NOMO-1 (cell line): ENCODE results near the gene APOF.
A peak's percentile ranks its signal among the peaks of the same experiment; 100 is the strongest.
"Not testable (repeated sequence)": the region's sequence is repeated elsewhere in the genome, so short reads cannot be mapped to it uniquely, and the experiment has no call there.

Experiments
- DNase-seq, 2 experiments: peaks; one replicate each; lab custom pipeline; 2025; ENCODE audit not compliant: unreplicated experiment in 2 of 2; lab: John Stamatoyannopoulos, UW

Gene APOF

DNA sequence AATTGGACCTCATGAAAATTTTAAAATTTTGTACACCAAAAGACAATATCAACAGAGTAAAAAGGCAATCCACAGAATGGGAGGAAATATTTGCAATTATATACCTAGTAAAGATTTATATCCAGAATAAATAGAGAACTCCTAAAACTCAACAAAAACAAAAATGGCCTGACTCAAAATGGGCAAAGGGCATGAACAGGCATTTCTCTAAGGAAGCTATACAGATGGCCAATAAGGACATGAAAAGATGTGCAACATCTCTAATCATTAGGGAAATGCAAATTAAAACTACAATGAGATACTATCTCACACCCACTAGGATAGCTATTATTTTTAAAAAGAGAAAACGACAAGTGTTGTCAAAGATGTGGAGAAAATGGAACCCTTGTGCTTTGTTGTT lies 10.9 kb upstream of the APOF start:
- DNase-seq, result no peak

DNA sequence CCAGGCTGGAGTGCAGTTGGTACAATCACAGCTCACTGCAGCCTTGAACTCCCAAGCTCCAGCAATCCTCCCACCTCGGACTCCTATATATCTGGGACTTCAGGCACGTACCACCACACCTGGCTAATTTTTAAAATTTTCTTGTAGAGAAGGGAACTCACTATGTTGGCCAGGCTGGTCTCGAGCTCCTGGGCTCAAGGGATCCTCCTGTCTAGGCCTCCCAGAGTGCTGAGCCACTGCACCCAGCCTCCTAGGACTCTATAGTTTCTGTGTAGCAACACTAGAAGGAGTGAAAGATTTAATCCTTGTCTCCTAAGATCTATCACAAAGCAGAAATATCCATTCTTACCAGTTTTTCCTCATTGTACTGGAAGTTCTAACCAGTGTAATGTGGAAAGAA lies 4.3 kb upstream of the APOF start:
- DNase-seq, result no peak

GRCh38 chr12:56361487-56362129 lies 1.0 kb downstream of the APOF start:
- no peak for DNase-seq

GRCh38 chr12:56359851-56360767 lies 2.5 kb downstream of the APOF start, which contains the start of gene STAT2:
Gene STAT2 (minus strand): TSS chr12:56360107. CDS start chr12:56356571, 3,536 bp downstream.
- DNase-seq, result peak; percentile 99 to 100

GRCh38 chr12:56358836-56359532 lies 3.7 kb downstream of the APOF start:
- DNase-seq, result peak; percentile 68 to 80

- no peak for DNase-seq
These were observed 11.3 kb downstream of the APOF start for GRCh38 chr12:56351325-56351724.

DNA sequence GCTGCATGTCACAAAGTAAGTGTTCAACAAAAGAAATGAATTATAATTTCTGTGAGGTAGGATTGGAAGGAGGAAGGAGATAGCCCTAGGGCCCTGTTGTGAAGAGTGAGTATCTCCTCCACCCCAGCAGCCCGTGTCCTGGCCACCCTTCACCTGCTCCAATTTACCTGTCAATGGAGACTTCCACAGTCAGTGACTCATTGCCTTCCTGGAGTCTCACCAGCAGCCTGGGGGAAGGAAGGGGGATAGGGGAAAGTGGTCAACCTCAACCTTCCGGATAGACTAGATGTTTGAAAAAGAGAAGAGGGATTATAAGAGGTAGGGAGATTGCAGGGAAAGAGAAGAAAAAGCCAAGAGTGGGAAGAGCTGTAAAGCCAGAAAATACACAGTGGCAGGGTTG lies 12.0 kb downstream of the APOF start:
- no peak for DNase-seq

DNA sequence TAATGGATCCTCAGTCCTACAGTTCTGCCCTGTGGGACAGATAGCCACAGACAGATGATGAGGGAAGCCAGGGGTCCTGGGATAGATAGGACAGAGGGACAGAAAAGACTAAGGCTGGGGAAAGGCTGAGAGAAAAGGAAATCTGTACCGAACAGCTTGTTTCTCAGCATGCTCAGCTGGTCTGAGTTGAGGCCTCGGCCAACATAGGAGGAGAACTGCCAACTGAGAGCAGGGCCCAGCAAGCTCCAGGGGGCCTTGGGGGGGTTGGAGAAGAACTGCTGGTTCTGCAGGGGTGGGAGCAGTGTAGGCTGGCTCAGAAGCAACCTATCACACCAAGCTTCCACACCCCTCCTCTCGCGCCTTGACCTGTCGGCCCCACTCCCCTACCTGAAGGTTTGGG lies 13.9 kb downstream of the APOF start:
- DNase-seq, result no peak

GRCh38 chr12:56347255-56347654 lies 15.4 kb downstream of the APOF start:
- not testable (repeated sequence) for DNase-seq

- DNase-seq, result no peak
These were observed 16.0 kb downstream of the APOF start for GRCh38 chr12:56346675-56347074.

DNA sequence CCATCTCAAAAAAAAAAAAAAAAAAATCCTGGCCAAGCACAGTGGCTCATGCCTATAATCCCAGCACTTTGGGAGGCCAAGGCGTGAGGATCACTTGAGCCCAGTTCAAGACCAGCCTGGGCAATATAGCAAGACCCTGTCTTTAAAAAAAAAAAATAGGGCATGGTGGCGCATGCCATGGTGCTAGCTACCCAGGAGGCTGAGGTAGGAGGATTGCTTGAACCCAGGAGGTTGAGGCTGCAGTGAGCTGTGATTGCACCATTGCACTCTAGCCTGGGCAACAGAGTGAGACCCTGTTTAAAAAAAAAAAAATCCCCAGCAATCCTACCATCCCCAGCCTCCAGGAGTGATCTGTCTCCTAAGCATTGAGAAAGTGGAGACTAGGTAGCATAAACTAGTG lies 20.4 kb downstream of the APOF start:
- not testable (repeated sequence) for DNase-seq

DNA sequence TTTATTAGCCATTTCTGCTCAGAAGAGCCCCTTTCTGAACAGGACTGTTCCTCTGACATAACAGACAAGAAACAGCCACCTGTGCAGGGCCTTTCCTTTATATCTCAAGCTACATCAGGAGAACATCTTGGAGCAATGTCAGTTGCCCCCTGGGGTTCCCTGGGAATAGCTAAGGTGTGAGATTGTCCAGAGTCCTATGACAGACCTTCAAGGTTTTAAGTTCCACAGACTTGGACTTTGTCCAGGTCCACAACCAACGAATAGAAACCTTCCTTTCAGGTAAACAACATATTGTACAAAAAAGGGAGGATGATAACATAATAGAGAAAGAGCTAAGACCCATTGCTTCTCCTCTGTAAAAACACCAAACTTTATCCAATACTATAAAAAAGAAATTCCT lies 21.0 kb downstream of the APOF start:
- DNase-seq, result no peak

DNA sequence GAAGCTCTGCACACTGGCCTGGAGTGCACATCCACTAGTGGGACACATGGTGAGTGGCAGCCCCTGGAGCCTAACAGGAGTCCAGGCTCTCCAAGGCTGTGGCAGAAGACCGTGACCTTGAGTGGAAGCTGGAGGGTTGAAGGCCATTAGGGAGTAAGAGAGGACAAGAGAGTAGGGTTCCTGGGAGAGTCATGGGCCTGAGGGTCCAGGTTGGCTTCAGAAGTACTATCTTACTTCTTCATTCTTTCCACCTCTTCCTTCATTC lies 23.6 kb downstream of the APOF start:
- no peak for DNase-seq

DNA sequence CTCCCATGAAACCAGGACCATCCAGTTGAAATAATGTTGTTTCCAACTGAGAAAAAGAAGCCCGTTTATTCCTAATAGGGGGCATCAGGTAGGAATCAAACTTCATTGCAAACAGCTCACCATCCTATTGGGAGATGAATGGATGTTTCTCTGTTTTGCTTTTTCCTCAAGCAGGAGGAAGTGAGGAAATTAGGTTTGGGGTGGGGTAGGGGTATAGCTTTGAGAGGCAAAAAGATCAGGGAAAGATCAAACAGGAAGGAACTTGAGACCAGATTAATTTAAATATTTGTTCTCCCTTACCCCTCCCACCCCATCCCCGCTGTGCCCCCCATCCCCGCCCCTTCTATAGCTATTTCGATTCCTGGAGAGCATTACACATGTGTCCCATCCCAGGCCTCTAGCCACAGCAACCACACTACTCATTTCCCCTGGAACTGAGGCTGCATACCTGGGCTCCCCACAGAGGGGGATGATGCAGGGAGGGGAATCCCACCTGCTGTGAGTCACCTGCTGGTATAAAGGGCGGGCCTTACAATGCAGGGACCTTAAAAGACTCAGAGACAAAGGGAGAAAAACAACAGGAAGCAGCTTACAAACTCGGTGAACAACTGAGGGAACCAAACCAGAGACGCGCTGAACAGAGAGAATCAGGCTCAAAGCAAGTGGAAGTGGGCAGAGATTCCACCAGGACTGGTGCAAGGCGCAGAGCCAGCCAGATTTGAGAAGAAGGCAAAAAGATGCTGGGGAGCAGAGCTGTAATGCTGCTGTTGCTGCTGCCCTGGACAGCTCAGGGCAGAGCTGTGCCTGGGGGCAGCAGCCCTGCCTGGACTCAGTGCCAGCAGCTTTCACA lies 24.1 kb downstream of the APOF start, which contains the start of gene IL23A:
Gene IL23A, plus strand, starts transcription at position 577 of the 850 bp plus-strand sequence. Its CDS starts 161 bp downstream, at position 738.
- peak; percentile 23 to 56 for DNase-seq

- peak; percentile 13 for DNase-seq
These were observed 24.9 kb downstream of the APOF start for GRCh38 chr12:56337753-56338251.

DNA sequence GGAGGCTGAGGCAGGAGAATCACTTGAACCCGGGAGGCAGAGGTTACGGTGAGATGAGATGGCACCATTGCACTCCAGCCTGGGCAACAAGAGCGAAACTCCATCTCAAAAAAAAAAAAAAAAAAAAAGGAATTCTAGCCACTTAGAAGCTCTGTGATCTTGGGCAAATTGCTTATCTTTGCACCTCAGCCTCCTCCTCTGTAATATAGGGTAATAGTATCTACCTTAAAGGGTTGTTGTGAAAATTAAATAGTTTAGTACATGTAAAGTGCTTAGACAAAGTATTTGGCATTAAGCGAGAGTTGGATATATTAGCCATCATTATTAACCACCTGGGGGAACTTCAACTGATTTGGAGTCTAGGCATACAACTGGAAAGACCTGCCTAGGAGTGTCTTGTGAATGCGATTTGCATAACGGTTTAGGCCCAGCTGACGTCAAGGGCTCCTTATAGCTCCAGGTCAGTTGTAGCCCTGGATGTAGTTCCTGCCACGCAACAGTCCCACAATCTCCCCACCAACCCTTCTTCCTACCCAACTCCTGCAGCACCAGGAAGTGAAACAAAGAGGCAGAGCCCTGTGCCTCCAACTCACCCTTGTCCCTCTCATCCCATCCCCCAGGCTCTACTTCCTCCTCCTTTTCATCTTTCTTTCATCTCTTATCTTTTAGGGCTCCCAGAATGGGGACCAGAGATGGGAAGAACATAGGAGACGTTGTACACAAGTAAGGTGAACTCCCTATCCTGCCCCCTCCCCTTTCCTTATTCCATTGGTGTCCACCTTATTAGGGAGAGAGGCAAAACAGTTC lies 26.1 kb downstream of the APOF start:
- DNase-seq, result peak; percentile 85

DNA sequence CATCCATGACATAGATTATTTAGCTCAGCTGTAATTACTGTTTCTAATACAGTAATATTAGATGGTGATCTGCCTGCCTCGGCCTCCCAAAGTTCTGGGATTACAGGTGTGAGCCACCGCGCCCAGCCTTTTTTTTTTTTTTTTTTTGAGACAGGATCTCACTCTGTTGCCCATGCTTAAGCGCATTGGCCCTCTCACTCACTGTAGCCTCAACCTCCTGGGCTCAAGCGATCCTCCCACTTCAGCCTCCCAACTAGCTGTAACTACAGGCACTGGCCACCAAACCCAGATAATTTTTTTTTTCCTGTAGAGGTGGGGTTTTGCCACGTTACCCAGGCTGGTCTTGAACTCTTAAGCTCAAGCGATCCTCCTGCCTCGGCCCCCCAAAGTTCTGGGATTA lies 27.1 kb downstream of the APOF start:
- not testable (repeated sequence) for DNase-seq

DNA sequence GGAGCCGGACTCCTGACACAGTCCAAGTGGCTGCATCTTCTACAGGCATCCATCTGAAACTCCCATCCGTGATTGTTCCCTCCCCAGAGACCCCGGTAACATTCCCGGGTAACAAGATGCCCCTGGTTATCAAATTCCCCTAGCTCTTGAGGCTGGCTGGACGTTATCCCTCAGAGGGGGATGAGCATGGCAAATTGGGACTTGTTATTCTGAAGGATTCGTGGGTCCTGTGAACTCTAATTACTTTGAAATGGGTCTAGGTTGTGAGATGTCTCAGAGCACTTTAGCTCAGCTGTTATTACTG lies 28.2 kb downstream of the APOF start:
- no peak for DNase-seq

GRCh38 chr12:56333679-56334489 lies 28.8 kb downstream of the APOF start, which contains the start of gene PAN2:
Gene PAN2 (minus strand): TSS chr12:56334000. CDS start chr12:56333094, 906 bp downstream.
- DNase-seq, result peak; percentile 92 to 97
